A549 (cell line): ENCODE results near the gene KCNIP4.

Source experiments
- CTCF ChIP-seq: fragments of >200 bp; sonication (Bioruptor Twin); formaldehyde crosslinking; IDR thresholded peaks from 3 replicates; pipeline ENCODE4 v1.5.1; 2016
- KDM5A ChIP-seq: fragments of 200-600 bp; sonication (generic); IDR thresholded peaks from 2 replicates; pipeline ENCODE4 v1.6.1; 2016; ENCODE audit warnings: antibody characterized with exemption, mild to moderate bottlenecking

GRCh38 chr4:21102667-21103066, 845.9 kb downstream of the KCNIP4 start:
- TF ChIP-seq KDM5A (no peak), CTCF (no peak)
